ENCODE data around the gene FAM234B.

DNA sequence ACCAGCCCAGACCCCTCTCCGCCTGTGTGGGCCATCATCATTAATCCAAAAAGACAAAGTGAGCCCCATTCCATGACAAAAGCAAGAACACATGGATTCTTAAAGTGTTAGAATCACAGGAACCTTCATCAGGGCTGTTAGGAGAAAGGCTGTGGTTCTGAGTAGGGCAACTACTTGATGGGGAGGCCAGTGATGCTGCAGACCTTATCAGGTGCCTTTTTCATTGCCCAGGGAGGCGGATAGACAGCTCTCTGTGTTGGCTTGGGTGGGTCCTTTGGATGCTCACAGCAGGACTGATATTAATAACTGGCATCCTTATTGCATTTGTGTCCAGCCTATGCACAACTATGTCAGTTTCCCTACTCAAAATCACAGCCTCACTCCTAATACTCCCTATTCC, 46.4 kb upstream of the FAM234B start:
- TF ChIP-seq, protein P1, sequence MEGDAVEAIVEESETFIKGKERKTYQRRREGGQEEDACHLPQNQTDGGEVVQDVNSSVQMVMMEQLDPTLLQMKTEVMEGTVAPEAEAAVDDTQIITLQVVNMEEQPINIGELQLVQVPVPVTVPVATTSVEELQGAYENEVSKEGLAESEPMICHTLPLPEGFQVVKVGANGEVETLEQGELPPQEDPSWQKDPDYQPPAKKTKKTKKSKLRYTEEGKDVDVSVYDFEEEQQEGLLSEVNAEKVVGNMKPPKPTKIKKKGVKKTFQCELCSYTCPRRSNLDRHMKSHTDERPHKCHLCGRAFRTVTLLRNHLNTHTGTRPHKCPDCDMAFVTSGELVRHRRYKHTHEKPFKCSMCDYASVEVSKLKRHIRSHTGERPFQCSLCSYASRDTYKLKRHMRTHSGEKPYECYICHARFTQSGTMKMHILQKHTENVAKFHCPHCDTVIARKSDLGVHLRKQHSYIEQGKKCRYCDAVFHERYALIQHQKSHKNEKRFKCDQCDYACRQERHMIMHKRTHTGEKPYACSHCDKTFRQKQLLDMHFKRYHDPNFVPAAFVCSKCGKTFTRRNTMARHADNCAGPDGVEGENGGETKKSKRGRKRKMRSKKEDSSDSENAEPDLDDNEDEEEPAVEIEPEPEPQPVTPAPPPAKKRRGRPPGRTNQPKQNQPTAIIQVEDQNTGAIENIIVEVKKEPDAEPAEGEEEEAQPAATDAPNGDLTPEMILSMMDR (IDR thresholded peaks at IDR 0.05): no peak
- no peak for TF ChIP-seq POLR2A (IDR thresholded peaks at IDR 0.05)
